WTC11 (cell line): ENCODE results near the gene JAKMIP1.

Experiments used
- CTCF ChIP-seq: fragments of 200-600 bp; IDR thresholded peaks from 2 replicates; pipeline ENCODE4 v1.8.0; 2022; ENCODE audit warnings: antibody characterized with exemption
- TEAD4 ChIP-seq: sonication (generic); formaldehyde crosslinking; IDR thresholded peaks from 2 replicates; pipeline ENCODE4 v1.8.0; 2022; ENCODE audit warnings: mild to moderate bottlenecking, missing genetic modification reagents

GRCh38 chr4:6154875-6155274, 45.5 kb downstream of the JAKMIP1 start:
- TF ChIP-seq CTCF, result no peak
- no peak for TF ChIP-seq TEAD4 (CRISPR knock-in tag)
